GM18498 (cell line): Measurements from ENCODE around the gene ROBO1.

Experiments used
- ATAC-seq: cut with Tn5 transposase; IDR thresholded peaks from one replicate; pipeline ENCODE4 v1.9.1; 2021; ENCODE audit warnings: mild to moderate bottlenecking, moderate library complexity; ENCODE audit not compliant: unreplicated experiment

Gene ROBO1

GRCh38 chr3:79253271-79253670 is 514.5 kb downstream of the ROBO1 start:
- ATAC-seq = no peak

- no peak for ATAC-seq
These were observed 517.1 kb downstream of the ROBO1 start for GRCh38 chr3:79250746-79251145.

GRCh38 chr3:79249701-79250100 is 518.1 kb downstream of the ROBO1 start:
- ATAC-seq = no peak

GRCh38 chr3:79247725-79248043 is 520.1 kb downstream of the ROBO1 start:
- ATAC-seq = no peak

GRCh38 chr3:79246875-79247724 is 520.7 kb downstream of the ROBO1 start:
- no peak for ATAC-seq

GRCh38 chr3:79245284-79246138 is 522.3 kb downstream of the ROBO1 start:
- ATAC-seq = no peak

GRCh38 chr3:79236496-79236895 is 531.3 kb downstream of the ROBO1 start:
- no peak for ATAC-seq

- no peak for ATAC-seq
These were observed 534.3 kb downstream of the ROBO1 start for GRCh38 chr3:79233431-79234060.

GRCh38 chr3:79230266-79230665 is 537.5 kb downstream of the ROBO1 start:
- no peak for ATAC-seq

GRCh38 chr3:79217096-79217495 is 550.7 kb downstream of the ROBO1 start:
- ATAC-seq = no peak

GRCh38 chr3:79215286-79215685 is 552.5 kb downstream of the ROBO1 start:
- no peak for ATAC-seq

GRCh38 chr3:79211586-79212359 is 556.0 kb downstream of the ROBO1 start:
- ATAC-seq = no peak

GRCh38 chr3:79204351-79204750 is 563.4 kb downstream of the ROBO1 start:
- no peak for ATAC-seq

- ATAC-seq = no peak
These were observed 564.7 kb downstream of the ROBO1 start for GRCh38 chr3:79203144-79203519.

GRCh38 chr3:79202471-79203143 is 565.2 kb downstream of the ROBO1 start:
- no peak for ATAC-seq

GRCh38 chr3:79200456-79200855 is 567.3 kb downstream of the ROBO1 start:
- ATAC-seq = no peak

GRCh38 chr3:79199966-79200365 is 567.8 kb downstream of the ROBO1 start:
- ATAC-seq = no peak

GRCh38 chr3:79187426-79187825 is 580.4 kb downstream of the ROBO1 start:
- ATAC-seq = no peak

- ATAC-seq = no peak
These were observed 583.5 kb downstream of the ROBO1 start for GRCh38 chr3:79184251-79184650.

GRCh38 chr3:79183496-79183895 is 584.3 kb downstream of the ROBO1 start:
- ATAC-seq = no peak
